Tibial nerve (tissue), 4 donors: ENCODE measurements around the gene ANAPC16.

Source experiments
- CTCF ChIP-seq, 5 experiments: fragments of 200-600 bp in 3 of 5; fragments of 450-650 bp in 2 of 5; sonication (generic) in 3 of 5; IDR thresholded peaks; one replicate each; pipeline ENCODE4 v1.5.1; 2016 to 2019; ENCODE audit warnings: antibody characterized with exemption in 5 of 5, mild to moderate bottlenecking in 3 of 5, moderate library complexity in 2 of 5
- EP300 ChIP-seq, 2 donors: sonication (generic); formaldehyde crosslinking; IDR thresholded peaks; one replicate each; pipeline ENCODE4 v1.6.1; 2017; ENCODE audit warnings: antibody characterized with exemption in 2 of 2, mild to moderate bottlenecking in 1 of 2
- POLR2A ChIP-seq, 2 donors: fragments of 450-650 bp; IDR thresholded peaks; one replicate each; pipeline ENCODE4 v1.6.1; 2017; ENCODE audit warnings: antibody characterized with exemption in 2 of 2, mild to moderate bottlenecking in 2 of 2, moderate library complexity in 2 of 2

- no peak for TF ChIP-seq CTCF (IDR thresholded peaks at IDR 0.05)
- TF ChIP-seq POLR2A (IDR thresholded peaks at IDR 0.05), result no peak
- no peak for TF ChIP-seq EP300 (IDR thresholded peaks at IDR 0.05)
Observed at GRCh38 chr10:72228318-72228751, 12.5 kb downstream of the ANAPC16 start.
